Testis (tissue), 2 donors: ENCODE data around the gene GJB2.

ENCODE experiments used
- CTCF ChIP-seq, 3 experiments: fragments of 450-650 bp in 2 of 3; fragments of 200-600 bp in 1 of 3; sonication (generic) in 1 of 3; IDR thresholded peaks; one replicate each; pipeline ENCODE4 v1.5.1; 2016 to 2019; ENCODE audit warnings: antibody characterized with exemption in 3 of 3, mild to moderate bottlenecking in 2 of 3, moderate library complexity in 1 of 3
- POLR2A ChIP-seq: fragments of 450-650 bp; IDR thresholded peaks from one replicate; pipeline ENCODE4 v1.6.1; 2017; ENCODE audit warnings: antibody characterized with exemption, mild to moderate bottlenecking, moderate library complexity

DNA sequence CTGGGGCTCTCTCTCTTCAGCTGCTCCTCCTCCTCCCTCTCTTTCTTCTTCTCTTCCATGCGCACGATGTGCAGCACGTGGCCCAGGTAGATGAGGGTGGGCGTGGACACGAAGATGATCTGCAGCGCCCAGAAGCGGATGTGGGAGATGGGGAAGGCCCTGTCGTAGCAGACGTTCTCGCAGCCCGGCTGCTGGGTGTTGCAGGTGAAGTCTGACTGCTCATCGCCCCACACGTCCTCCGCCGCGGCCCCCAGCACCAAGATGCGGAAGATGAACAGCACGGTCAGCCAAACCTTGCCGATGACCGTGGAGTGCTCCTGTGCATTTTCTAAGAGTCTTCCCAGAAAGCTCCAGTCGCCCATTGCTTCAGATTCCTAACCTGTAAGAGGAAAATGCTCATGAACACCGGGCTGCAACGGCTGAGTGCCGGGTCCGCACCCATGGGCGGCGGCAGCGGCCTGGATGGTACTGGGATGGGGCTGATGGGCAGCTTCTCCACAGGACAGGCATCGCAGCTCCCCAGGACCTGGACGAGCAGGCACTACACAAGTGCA lies 49.7 kb downstream of the GJB2 start:
- TF ChIP-seq CTCF (IDR thresholded peaks at IDR 0.05): no peak
- no peak for TF ChIP-seq POLR2A
